WERI-Rb-1 (cell line): ENCODE results near the gene AUH.

Experiments used
- DNase-seq: peaks from one replicate; pipeline ENCODE4 v3.0.0-alpha.2; 2020
- H3K27ac ChIP-seq: fragments of 250-450 bp; sonication (Bioruptor Pico); 2 replicates; pipeline ENCODE4 v1.5.1; 2020; ENCODE audit warnings: mild to moderate bottlenecking, moderate library complexity
- H3K27me3 ChIP-seq: fragments of 250-450 bp; sonication (Bioruptor Pico); 2 replicates; pipeline ENCODE4 v1.5.1; 2021; ENCODE audit warnings: mild to moderate bottlenecking, low read depth, moderate library complexity; ENCODE audit not compliant: insufficient read depth, severe bottlenecking
- H3K36me3 ChIP-seq: fragments of 250-450 bp; sonication (Bioruptor Pico); 2 replicates; pipeline ENCODE4 v1.5.1; 2020; ENCODE audit warnings: mild to moderate bottlenecking, moderate library complexity
- H3K4me3 ChIP-seq: 2 replicates; pipeline ENCODE4 v1.5.1; 2011; ENCODE audit warnings: low read depth, mild to moderate bottlenecking, control low read depth, low read length
- H3K9me3 ChIP-seq: fragments of 250-450 bp; sonication (Bioruptor Pico); 2 replicates; pipeline ENCODE4 v1.5.1; 2021; ENCODE audit warnings: mild to moderate bottlenecking, moderate library complexity; ENCODE audit not compliant: severe bottlenecking
- TF ChIP-seq, protein P1 (sequence below): IDR thresholded peaks from 2 replicates; pipeline ENCODE4 v1.5.1; 2011; ENCODE audit warnings: low read depth, mild to moderate bottlenecking, control low read depth, inconsistent platforms, low read length

The AUH gene

GRCh38 chr9:91180930-91181268, 180.8 kb downstream of the AUH start:
- Histone ChIP-seq H3K9me3 (no peaks in the 10 kb centered on the region), H3K36me3 (no peaks in the 10 kb centered on the region), H3K27me3 (no peaks in the 10 kb centered on the region), H3K4me3 (no peak overlapping the region), H3K27ac (no peak overlapping the region)
- TF ChIP-seq, protein P1, sequence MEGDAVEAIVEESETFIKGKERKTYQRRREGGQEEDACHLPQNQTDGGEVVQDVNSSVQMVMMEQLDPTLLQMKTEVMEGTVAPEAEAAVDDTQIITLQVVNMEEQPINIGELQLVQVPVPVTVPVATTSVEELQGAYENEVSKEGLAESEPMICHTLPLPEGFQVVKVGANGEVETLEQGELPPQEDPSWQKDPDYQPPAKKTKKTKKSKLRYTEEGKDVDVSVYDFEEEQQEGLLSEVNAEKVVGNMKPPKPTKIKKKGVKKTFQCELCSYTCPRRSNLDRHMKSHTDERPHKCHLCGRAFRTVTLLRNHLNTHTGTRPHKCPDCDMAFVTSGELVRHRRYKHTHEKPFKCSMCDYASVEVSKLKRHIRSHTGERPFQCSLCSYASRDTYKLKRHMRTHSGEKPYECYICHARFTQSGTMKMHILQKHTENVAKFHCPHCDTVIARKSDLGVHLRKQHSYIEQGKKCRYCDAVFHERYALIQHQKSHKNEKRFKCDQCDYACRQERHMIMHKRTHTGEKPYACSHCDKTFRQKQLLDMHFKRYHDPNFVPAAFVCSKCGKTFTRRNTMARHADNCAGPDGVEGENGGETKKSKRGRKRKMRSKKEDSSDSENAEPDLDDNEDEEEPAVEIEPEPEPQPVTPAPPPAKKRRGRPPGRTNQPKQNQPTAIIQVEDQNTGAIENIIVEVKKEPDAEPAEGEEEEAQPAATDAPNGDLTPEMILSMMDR: no peak
- DNase-seq: no peak

DNA sequence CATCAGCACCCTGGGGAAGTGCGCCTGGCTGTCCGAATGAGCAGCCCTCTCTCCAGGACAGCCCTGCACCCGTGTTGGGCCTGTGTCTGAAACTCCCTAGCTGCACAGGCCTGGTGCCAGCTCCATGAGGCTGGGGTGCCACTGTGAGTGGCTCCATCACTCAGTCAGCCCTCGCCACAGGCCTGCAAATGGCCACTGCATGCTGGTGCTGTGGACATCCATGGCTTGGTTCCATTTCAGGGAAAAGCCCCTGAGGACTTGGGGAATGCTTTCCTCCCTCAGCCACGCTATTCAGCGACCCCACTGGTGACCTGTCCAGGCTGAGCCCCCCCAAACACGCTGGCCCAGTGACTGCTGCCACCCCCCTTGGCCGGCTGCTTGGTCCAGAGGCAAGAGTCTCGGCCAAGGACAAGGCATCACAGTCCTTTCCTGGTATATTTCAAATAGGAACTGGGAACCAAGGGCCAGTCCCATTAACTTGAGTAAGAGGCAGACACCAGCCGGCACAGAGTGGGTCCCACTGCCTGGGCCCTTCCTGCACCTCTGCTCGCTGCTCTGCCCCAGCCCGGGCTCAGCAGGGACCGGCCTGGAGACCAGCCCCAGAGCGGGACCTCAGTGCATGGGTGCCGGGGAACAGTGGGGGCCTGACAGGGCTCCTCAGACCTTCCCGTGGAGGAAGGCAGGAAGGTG, 181.3 kb downstream of the AUH start:
- TF ChIP-seq, protein P1: no peak
- no peaks in the 10 kb centered on the region for H3K36me3 ChIP-seq
- no peak for DNase-seq
- no peaks in the 10 kb centered on the region for H3K9me3 ChIP-seq
- no peak overlapping the region for H3K4me3 ChIP-seq
- no peaks in the 10 kb centered on the region for H3K27me3 ChIP-seq
- H3K27ac ChIP-seq: no peak overlapping the region

GRCh38 chr9:91179237-91180138, 182.2 kb downstream of the AUH start:
- Histone ChIP-seq H3K4me3 (no peak overlapping the region), H3K36me3 (no peaks in the 10 kb centered on the region), H3K9me3 (no peaks in the 10 kb centered on the region), H3K27me3 (no peaks in the 10 kb centered on the region), H3K27ac (no peak overlapping the region)
- TF ChIP-seq, protein P1: no peak
- DNase-seq: no peak

DNA sequence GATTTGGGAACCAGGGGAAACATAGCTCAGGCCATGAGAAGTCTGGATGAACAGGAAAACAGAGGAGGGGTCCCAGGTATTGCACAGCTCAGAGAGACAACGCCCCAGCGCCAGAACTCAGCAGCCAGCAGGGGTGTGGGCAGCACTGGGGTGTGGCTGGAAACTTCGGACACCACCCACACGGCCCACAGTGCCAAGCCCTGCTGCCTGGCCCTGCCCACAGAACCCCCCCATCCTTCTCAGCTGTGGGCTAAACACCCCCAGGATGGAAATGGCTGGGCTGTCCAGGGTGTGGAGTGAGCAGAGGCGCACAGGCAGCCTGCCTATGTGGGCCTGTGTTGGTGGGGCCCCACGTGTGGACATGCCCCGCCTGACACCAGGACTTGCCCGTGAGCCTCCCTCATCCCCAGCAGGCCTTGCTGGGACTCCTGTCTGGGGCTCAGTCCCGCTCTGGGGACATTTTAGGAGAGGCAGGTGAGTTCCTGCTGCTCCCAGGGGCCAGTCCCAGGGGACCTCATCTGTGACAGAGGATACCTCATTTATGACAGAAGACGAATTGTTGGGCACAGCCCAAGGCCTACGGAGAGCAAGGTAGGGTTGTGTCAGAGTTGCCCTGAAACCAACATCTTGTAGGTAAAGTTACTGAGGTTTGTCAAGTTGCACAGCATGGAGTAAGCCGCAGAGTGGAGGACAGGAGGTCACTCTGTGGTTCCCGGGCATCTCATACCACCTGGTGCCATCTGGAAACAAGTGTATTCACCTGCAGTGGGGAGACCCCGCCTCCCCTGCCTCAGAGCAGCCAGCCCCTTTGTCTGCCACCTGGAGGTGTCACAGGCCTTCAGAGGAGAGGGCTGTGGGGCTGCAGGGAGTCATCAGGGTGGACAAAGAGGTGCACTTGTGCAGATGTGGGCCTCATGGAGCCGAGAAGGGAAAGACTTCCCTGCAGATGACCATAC, 183.2 kb downstream of the AUH start:
- TF ChIP-seq, protein P1: no peak
- DNase-seq: no peak
- no peak overlapping the region for H3K27ac ChIP-seq
- H3K27me3 ChIP-seq: no peaks in the 10 kb centered on the region
- H3K36me3 ChIP-seq: no peaks in the 10 kb centered on the region
- no peak overlapping the region for H3K4me3 ChIP-seq
- no peaks in the 10 kb centered on the region for H3K9me3 ChIP-seq

- TF ChIP-seq, protein P1: no peak
- Histone ChIP-seq H3K27ac (no peak overlapping the region), H3K4me3 (no peak overlapping the region), H3K36me3 (no peaks in the 10 kb centered on the region), H3K9me3 (no peaks in the 10 kb centered on the region), H3K27me3 (no peaks in the 10 kb centered on the region)
- no peak for DNase-seq
Measured at GRCh38 chr9:91177661-91178280, 183.9 kb downstream of the AUH start.
